ENCODE results near the gene FXYD4.

The FXYD4 gene

GRCh38 chr10:43353495-43354329 is 17.7 kb upstream of the FXYD4 start:
- no peak for TF ChIP-seq CTCF (conservative IDR thresholded peaks at IDR 0.05; ENCODE audit: control insufficient read depth, insufficient read depth, low read depth, low read length)
- H3K4me3 ChIP-seq (ENCODE audit: control insufficient read depth, low read depth, low read length): no peak overlapping the region
- no peak for DNase-seq (ENCODE audit: low read depth)

DNA sequence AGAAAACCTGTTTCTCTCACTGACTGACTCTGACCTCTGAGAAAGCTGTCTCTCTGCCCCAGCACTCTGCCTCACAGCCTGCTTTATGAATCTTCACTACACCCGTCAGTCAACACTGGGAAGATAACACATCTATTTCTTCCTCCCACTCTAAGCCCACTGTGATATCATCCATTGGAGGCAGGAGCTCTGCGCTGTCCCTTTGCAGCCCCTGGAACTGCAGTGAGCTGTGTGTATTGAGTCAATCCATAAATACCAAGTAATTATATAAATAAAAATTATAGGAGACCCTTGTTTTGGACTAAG is 17.2 kb upstream of the FXYD4 start:
- no peak for TF ChIP-seq CTCF (conservative IDR thresholded peaks at IDR 0.05; ENCODE audit: control insufficient read depth, insufficient read depth, low read depth, low read length)
- DNase-seq (ENCODE audit: low read depth): no peak
- no peak overlapping the region for H3K4me3 ChIP-seq (ENCODE audit: control insufficient read depth, low read depth, low read length)

GRCh38 chr10:43354879-43355380 is 16.5 kb upstream of the FXYD4 start:
- H3K4me3 ChIP-seq (ENCODE audit: control insufficient read depth, low read depth, low read length): no peak overlapping the region
- no peak for TF ChIP-seq CTCF (conservative IDR thresholded peaks at IDR 0.05; ENCODE audit: control insufficient read depth, insufficient read depth, low read depth, low read length)
- no peak for DNase-seq (ENCODE audit: low read depth)

- H3K4me3 ChIP-seq (ENCODE audit: control insufficient read depth, low read depth, low read length): no peak overlapping the region
- no peak for TF ChIP-seq CTCF (conservative IDR thresholded peaks at IDR 0.05; ENCODE audit: control insufficient read depth, insufficient read depth, low read depth, low read length)
- peak; percentile 60 for DNase-seq (ENCODE audit: low read depth)
Measured at GRCh38 chr10:43355749-43356371, 15.6 kb upstream of the FXYD4 start.

DNA sequence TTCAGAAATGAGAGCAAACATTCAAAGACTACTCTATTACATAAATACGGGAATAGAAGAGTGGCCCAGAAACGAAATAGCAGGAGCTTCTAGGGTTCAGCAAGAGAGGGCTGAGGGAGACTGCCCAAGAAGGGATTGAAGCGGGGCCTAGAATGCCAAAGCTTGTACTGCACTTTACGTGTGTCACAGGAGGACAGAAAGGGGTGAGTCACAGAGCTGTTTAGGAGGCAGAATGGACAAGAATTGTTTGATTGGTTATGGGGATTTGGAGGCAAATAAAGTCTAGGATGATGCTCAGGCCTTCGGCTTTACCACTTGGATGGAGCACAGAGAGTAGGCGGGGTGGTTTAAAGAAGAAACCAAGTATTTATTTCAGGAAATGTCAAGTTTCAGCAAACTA is 11.3 kb upstream of the FXYD4 start:
- no peak for TF ChIP-seq CTCF (conservative IDR thresholded peaks at IDR 0.05; ENCODE audit: control insufficient read depth, insufficient read depth, low read depth, low read length)
- H3K4me3 ChIP-seq (ENCODE audit: control insufficient read depth, low read depth, low read length): no peak overlapping the region
- peak; percentile 23 for DNase-seq (ENCODE audit: low read depth)

- peak overlapping the region; percentile 46 for H3K4me3 ChIP-seq (ENCODE audit: control insufficient read depth, low read depth, low read length)
- no peak for TF ChIP-seq CTCF (conservative IDR thresholded peaks at IDR 0.05; ENCODE audit: control insufficient read depth, insufficient read depth, low read depth, low read length)
- DNase-seq (ENCODE audit: low read depth): no peak
Measured at GRCh38 chr10:43361547-43362190, 9.8 kb upstream of the FXYD4 start.
